HAP-1 (cell line): ENCODE measurements around the gene STK24.

Source experiments
- DNase-seq, 2 experiments: peaks; one replicate each; pipeline ENCODE4 v3.0.0-alpha.2; 2016 to 2020; ENCODE audit warnings: low spot score in 2 of 2
- H3K27me3 ChIP-seq: fragments of 250-450 bp; sonication (Bioruptor Pico); 2 replicates; pipeline ENCODE4 v1.5.1; 2020; ENCODE audit warnings: low read depth, mild to moderate bottlenecking, moderate library complexity
- H3K36me3 ChIP-seq: fragments of 250-450 bp; sonication (Bioruptor Pico); replicated peaks from 2 replicates; pipeline ENCODE4 v1.5.1; 2020; ENCODE audit warnings: mild to moderate bottlenecking
- H3K4me1 ChIP-seq: fragments of 250-450 bp; sonication (Bioruptor Pico); 2 replicates; pipeline ENCODE4 v1.5.1; 2020; ENCODE audit warnings: mild to moderate bottlenecking
- H3K4me3 ChIP-seq: fragments of 250-450 bp; sonication (Bioruptor Pico); 2 replicates; pipeline ENCODE4 v1.5.1; 2020; ENCODE audit warnings: mild to moderate bottlenecking, moderate library complexity
- H3K9me3 ChIP-seq: fragments of 250-450 bp; sonication (Bioruptor Pico); 2 replicates; pipeline ENCODE4 v1.5.1; 2020; ENCODE audit warnings: mild to moderate bottlenecking, moderate library complexity
- in situ Hi-C: fragments of 300-500 bp; cut with MboI; formaldehyde crosslinking; loops from 3 replicates; pipeline ENCODE4 v1.14.3; 2020; ENCODE audit warnings: low sequenced_read_pairs, inconsistent platforms, mixed read lengths

STK24 gene

DNA sequence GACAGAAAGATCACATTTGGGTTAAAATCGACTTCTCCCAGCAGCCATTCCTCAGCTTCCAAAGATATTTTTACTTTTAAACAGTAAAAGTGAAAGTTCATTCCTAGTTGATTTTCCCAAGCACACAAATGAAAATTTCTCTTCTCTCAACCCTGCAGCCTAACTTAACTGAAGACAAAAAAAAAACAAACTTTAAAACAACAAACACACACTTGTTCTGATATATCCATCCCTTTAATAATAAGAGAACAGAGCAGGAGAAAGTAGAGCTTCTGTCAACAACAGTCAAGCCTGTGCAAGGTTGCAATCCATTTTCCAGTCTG is 72.9 kb downstream of the STK24 start:
- in situ Hi-C loops, result no loop called here
- H3K36me3 ChIP-seq, result no peaks in the 10 kb centered on the region
- H3K4me3 ChIP-seq, result no peak overlapping the region
- DNase-seq, result no peak
- peaks cover 38% of the 10 kb centered on the region for H3K4me1 ChIP-seq
- H3K27me3 ChIP-seq, result no peaks in the 10 kb centered on the region
- H3K9me3 ChIP-seq, result no peaks in the 10 kb centered on the region

DNA sequence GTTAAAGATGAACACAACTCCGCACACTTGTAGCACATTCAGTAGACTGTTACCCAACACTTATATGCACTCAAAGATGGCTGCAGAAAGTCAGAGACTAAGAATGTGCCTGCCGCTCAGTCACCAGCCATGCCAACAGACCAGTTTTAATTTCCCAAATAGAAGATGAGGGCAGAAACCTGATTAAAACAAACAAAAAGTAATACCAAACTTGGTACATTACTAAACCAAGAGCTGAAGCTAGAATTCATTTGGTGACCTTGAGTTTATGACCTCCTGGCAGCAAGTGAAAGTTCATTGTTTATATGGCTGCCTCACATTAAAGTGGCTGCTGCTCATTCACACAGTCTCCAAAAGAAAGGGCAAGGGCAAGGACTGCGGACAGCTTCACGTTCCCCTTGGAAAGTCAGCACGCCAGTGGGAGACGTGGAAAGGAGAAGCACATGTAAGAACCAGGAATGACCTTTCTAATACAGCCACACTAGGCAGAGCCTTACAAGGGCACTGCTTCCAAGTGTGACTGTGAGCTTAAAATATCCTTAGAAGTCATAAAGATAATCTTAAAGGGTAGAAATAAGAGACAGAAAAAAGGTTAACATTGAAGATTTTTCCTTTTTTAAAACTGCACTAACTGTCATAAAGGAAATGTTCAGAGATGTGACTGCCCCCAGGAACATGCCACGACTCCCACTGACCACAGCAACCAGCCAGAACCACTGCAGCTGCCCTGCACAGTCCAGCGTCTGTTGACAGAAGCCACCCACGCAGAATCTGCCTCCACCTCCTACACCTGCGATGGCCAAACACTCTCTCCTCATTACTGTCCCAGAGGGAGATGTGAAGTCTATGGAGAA is 73.5 kb downstream of the STK24 start:
- Histone ChIP-seq H3K4me1 (peaks cover 33% of the 10 kb centered on the region), H3K4me3 (no peak overlapping the region), H3K36me3 (no peaks in the 10 kb centered on the region), H3K27me3 (no peaks in the 10 kb centered on the region), H3K9me3 (no peaks in the 10 kb centered on the region)
- in situ Hi-C loops, result no loop called here
- DNase-seq, result no peak

DNA sequence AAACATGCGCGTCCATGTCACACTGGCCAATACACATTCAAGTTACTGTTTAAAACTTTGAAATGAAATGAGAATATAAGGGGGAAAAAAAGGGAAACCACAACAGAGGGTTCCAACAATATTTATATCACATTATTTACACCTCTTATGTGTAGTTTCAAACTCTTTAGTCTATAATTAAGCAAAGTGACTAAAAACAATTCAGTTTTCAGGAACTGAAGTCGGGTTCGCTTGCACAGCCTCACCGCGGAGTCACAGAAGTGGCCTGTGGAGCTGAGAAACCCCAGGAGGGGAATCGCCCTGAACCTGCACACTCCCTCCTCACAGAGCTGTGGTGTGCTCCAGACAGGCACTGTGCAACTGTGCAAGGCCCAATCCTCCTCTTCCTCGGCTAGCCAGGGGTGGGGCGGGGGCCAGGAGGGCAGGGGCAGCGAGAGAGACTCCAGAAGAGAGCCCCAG is 75.9 kb downstream of the STK24 start:
- no peaks in the 10 kb centered on the region for H3K9me3 ChIP-seq
- H3K4me1 ChIP-seq, result peaks cover 9% of the 10 kb centered on the region
- in situ Hi-C loops, result no loop called here
- no peak for DNase-seq
- H3K27me3 ChIP-seq, result no peaks in the 10 kb centered on the region
- H3K36me3 ChIP-seq, result no peaks in the 10 kb centered on the region
- no peak overlapping the region for H3K4me3 ChIP-seq

GRCh38 chr13:98496966-98497365 is 79.9 kb downstream of the STK24 start:
- H3K4me1 ChIP-seq, result 0 out of 2 replicates have a peak, but pooled peaks cover 5% of the 10 kb centered on the region
- H3K9me3 ChIP-seq, result no peaks in the 10 kb centered on the region
- no peaks in the 10 kb centered on the region for H3K36me3 ChIP-seq
- in situ Hi-C loops, result no loop called here
- no peaks in the 10 kb centered on the region for H3K27me3 ChIP-seq
- no peak for DNase-seq
- no peak overlapping the region for H3K4me3 ChIP-seq

DNA sequence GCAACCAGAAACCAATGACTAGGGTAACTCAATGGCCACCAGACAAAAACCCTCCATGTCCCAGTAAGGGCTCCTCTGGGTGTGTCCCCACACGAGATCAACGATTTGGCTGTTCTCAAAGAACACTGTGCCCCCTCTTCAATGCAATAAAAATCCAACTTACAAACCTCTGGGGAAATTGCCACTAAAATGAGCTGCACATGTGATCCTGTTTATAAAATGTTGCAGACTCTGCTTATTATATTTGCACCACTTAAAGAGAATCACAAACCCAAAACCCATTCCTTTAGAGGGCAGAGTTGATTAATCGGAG is 80.5 kb downstream of the STK24 start:
- Histone ChIP-seq H3K9me3 (no peaks in the 10 kb centered on the region), H3K27me3 (no peaks in the 10 kb centered on the region), H3K36me3 (no peaks in the 10 kb centered on the region), H3K4me3 (no peak overlapping the region), H3K4me1 (0 out of 2 replicates have a peak, but pooled peaks cover 5% of the 10 kb centered on the region)
- in situ Hi-C loops, result no loop called here
- DNase-seq, result no peak

DNA sequence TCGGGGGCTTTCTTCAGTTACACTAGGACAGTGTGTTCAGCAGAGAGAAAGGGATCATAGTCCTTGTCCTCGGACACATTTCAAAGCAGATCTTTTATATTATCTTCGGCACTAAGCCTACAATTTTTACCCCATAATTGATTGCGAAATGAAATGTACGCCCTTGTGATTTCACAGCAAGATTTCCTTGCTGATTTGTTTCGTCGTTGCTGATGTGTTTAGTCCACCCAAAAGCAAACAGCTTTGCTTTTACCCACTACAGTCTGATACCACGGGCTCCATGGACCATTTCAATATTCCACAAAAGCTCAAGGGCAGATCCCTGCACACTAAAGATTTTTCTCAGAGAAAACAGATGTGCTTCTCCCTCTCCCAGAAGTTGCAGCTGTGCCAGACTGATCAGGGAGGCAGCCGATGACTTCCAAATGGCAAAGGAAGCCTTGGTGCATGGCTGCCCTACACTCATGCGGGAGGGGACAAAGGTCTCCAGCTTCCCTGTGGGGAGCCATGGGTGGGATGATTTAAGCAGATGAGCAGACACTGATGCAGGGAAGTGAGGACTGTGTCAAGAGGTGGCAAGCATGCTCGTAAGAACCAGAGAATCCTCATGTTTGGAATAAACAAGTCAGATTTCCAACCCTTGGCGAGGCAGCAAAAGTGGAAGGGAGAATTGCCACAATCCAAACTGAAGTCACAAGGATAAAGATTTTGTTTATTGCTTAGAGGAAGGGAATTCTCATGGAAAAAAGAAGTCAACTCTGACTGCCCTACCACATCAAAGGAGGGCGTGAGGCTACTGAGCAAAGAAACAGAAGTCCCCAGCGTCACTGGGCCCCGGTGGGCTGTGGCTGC is 81.1 kb downstream of the STK24 start:
- no peak overlapping the region for H3K4me3 ChIP-seq
- H3K4me1 ChIP-seq, result 0 out of 2 replicates have a peak, but pooled peaks cover 5% of the 10 kb centered on the region
- no peaks in the 10 kb centered on the region for H3K36me3 ChIP-seq
- no peaks in the 10 kb centered on the region for H3K27me3 ChIP-seq
- no peaks in the 10 kb centered on the region for H3K9me3 ChIP-seq
- in situ Hi-C loops, result no loop called here
- DNase-seq, result no peak

DNA sequence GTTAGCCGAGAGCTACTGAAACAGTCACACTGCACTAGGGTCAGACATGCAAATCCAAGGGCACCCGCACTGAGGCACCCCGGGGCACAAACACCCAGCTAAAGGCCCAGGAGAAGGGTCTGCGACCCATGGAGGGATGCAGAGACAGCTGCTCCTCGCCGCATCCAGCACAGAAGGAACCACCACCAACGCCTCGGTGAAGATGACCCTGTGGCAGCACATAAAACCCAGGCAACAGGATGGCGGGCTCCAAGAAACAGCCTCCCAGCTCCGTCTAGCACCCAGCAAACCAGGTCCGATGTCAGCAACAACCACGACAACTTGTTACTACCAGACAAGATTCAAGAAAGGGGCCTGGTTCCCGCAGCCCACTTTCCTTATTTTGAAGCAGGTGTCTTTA is 82.1 kb downstream of the STK24 start:
- in situ Hi-C loops, result no loop called here
- H3K27me3 ChIP-seq, result no peaks in the 10 kb centered on the region
- DNase-seq, result no peak
- no peaks in the 10 kb centered on the region for H3K9me3 ChIP-seq
- no peak overlapping the region for H3K4me3 ChIP-seq
- H3K4me1 ChIP-seq, result 0 out of 2 replicates have a peak, but pooled peaks cover 5% of the 10 kb centered on the region
- H3K36me3 ChIP-seq, result no peaks in the 10 kb centered on the region

DNA sequence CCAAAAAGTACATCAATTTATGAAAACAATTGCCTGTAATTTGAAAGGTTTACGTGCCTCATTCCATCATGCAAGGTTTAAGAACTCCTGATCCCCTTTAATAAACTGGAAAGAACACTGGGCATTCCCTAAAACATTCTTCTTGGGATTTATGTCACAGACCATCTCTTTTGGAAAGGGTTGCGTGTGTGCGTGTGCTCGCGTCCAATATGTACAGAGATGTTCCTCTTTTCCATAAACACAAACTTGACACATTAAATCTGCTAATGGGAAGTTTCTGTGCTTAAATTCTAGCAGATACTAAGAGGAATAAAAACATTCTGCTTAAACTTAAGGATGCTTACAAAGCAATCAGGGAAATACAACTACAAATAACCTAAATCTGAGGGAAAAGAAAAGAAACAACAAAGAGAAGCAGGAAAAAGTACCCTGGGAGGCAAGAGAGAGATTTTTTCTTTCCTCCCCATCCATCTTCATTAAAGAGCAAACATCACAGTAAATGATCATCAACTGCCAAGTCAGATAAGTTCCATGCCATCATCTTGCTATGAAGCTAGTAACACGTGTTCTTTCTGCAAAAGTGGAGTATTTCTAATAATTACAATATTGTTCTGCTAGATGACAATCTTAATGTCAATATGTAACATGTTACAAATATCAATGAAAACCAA is 83.7 kb downstream of the STK24 start:
- no peak for DNase-seq
- Histone ChIP-seq H3K36me3 (no peaks in the 10 kb centered on the region), H3K9me3 (no peaks in the 10 kb centered on the region), H3K4me3 (no peak overlapping the region), H3K4me1 (peaks cover 14% of the 10 kb centered on the region), H3K27me3 (no peaks in the 10 kb centered on the region)
- in situ Hi-C loops, result no loop called here

DNA sequence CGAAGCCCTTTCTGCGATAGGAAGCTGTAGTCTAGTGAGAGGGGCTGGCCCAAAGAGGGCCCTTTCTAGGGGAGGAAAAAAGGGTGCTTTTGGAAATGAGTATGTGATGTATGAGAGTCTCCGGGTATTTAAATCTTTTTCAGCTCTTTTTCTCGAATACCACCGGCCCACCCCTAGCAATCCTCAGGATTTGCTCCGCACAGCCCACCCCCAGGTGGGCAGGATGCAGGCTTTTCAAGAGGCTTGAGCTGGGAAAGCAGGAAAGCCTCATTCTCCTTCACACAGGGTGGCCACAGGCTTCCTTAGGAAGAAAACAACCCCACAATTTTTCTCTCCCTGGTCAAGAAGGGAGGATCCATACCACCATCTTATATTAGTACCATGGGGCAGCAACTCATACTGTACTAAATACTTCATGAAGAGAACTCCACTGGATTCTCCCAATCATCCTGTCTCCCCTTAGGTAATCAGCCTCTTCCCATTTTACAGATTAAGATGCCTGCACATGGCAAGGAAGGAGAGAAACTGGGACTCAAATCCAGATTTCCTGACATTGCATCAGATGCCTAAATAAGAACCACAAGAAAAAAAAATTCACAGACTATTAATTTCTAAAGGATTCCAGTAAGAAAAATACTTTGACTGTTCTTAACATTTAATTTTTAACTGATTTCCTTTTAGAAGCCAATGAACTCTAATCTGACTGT is 84.4 kb downstream of the STK24 start:
- peaks cover 20% of the 10 kb centered on the region for H3K4me1 ChIP-seq
- H3K27me3 ChIP-seq, result no peaks in the 10 kb centered on the region
- no peaks in the 10 kb centered on the region for H3K9me3 ChIP-seq
- no peak for DNase-seq
- no peak overlapping the region for H3K4me3 ChIP-seq
- in situ Hi-C loops, result no loop called here
- H3K36me3 ChIP-seq, result no peaks in the 10 kb centered on the region

DNA sequence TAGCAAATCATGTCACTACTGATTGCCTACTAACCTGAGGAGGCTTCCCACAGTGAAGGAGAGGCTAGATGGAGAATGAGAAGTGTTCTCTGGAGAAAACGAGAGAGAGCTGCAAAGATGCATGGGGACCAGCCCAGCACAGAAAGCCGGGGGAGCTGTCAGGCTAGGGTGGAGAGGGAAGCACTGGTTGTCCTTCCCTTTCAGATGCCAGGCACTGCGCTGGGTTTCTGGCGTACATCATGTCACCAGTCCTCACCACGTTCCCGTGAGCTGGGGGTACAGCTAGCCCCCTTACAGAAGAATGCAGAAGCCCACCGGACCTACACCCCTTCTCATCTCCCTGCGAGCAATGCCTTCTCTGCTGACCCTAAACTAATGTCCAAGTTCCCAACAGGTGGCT is 86.0 kb downstream of the STK24 start:
- Histone ChIP-seq H3K9me3 (no peaks in the 10 kb centered on the region), H3K36me3 (no peaks in the 10 kb centered on the region), H3K4me1 (peaks cover 20% of the 10 kb centered on the region), H3K27me3 (no peaks in the 10 kb centered on the region), H3K4me3 (no peak overlapping the region)
- in situ Hi-C loops, result no loop called here
- no peak for DNase-seq

GRCh38 chr13:98490195-98490836 is 86.6 kb downstream of the STK24 start:
- no peak for DNase-seq
- Histone ChIP-seq H3K4me1 (peaks cover 20% of the 10 kb centered on the region), H3K27me3 (no peaks in the 10 kb centered on the region), H3K4me3 (no peak overlapping the region), H3K36me3 (no peaks in the 10 kb centered on the region), H3K9me3 (no peaks in the 10 kb centered on the region)
- in situ Hi-C loops, result no loop called here

DNA sequence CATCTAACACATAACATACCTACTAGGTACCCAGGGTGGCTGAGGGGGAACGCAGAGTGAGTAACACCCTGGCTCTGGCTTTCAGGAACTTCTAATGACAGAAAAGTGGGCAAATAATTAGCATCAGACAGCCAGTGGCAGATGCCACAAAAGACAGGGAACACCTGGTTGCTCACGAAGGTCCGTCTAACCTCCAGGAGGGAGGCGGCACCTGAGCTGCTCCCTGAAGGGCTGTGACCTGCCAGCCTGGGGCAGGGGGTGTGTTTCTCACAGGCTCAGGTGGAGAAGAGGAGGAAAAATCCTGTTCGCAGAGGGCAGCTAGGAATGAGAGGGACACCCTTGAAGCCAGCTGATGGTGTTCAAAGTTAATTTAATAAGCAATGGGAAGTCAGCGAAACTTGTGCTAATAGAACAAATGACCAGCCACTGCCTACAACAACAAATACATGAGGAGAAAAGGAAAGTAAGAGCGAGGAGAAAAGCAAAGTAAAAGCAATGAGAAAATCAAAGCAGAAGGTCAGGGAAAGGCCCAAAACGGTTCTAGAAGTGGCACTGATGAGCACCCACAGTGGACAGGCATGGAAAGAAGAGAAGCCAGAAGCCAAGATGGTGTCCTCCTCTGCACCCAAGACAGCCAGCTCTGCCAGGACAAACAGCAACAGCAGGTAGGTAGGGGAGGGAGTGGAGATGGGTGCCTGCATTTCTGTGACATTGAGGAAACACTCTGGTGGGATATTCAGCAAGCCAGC is 87.3 kb downstream of the STK24 start:
- no peaks in the 10 kb centered on the region for H3K36me3 ChIP-seq
- peaks cover 23% of the 10 kb centered on the region for H3K4me1 ChIP-seq
- no peaks in the 10 kb centered on the region for H3K27me3 ChIP-seq
- no peaks in the 10 kb centered on the region for H3K9me3 ChIP-seq
- no peak for DNase-seq
- in situ Hi-C loops, result no loop called here
- H3K4me3 ChIP-seq, result no peak overlapping the region
